HepG2 (cell line): ENCODE data around the gene HLA-DOA. TPM values are rescaled to one million over a fixed set of nuclear protein-coding genes. Genes with fewer than 3 reads are reported as not detected.

Experiments
- ATAC-seq: fragments of 200-7000 bp; cut with Tn5 transposase; 3 replicates; pipeline ENCODE4 v1.9.1; 2020; ENCODE audit warnings: mild to moderate bottlenecking, moderate library complexity
- BruUV-seq: library from RNA; stranded (reverse); fragments of 400-500 nt; replicated peaks from 2 replicates; lab custom pipeline; 2021; lab: Mats Ljungman, UMichigan
- CTCF ChIA-PET: fragments of 300-600 bp; formaldehyde crosslinking; extraction: SDS; loops from one replicate; lab custom pipeline; 2021; ENCODE audit warnings: low total read pairs, inconsistent platforms, low intra/inter-chr PET ratio; lab: Yijun Ruan, JAX
- POLR2A ChIA-PET: fragments of 350-600 bp; sonication (Branson Sonifier 250); formaldehyde crosslinking; loops from one replicate; lab custom pipeline; 2020; ENCODE audit warnings: antibody characterized with exemption, inconsistent platforms; lab: Yijun Ruan, JAX
- DNase-seq: peaks from one replicate; pipeline ENCODE4 v3.0.0-alpha.2; 2015; ENCODE audit warnings: low spot score
- FAIRE-seq: peaks from 3 replicates; lab custom pipeline; 2011; peaks lifted over from hg19 to GRCh38; lab: Jason Lieb, UNC
- H2AFZ ChIP-seq: one replicate; pipeline ENCODE4 v1.6.1; 2011; ENCODE audit warnings: low read length, inconsistent platforms
- H3K27ac ChIP-seq: fragments of 300-600 bp; 3 replicates; pipeline ENCODE4 v1.8.0; 2011; ENCODE audit warnings: mixed run types, mild to moderate bottlenecking, mixed read lengths, low read length, inconsistent platforms; ENCODE audit not compliant: insufficient read depth; ENCODE audit errors: extremely low read length
- H3K27me3 ChIP-seq, 2 experiments: fragments of 200-600 bp in 1 of 2; 2 replicates in 1 of 2; 3 replicates in 1 of 2; pipeline versions ENCODE4 v1.6.0 to v1.8.0; 2011; ENCODE audit warnings: low read length in 2 of 2, mild to moderate bottlenecking in 2 of 2, moderate library complexity in 2 of 2, inconsistent platforms in 1 of 2; ENCODE audit not compliant: insufficient read depth in 2 of 2, control insufficient read depth in 1 of 2
- H3K36me3 ChIP-seq, 2 experiments: fragments of 200-600 bp in 1 of 2; replicated peaks in 1 of 2; 2 replicates in 1 of 2; 3 replicates in 1 of 2; pipeline versions ENCODE4 v1.5.1 to v1.8.0; 2011; ENCODE audit warnings: low read length in 2 of 2, inconsistent platforms in 1 of 2; ENCODE audit not compliant: insufficient read depth in 2 of 2, control insufficient read depth in 1 of 2
- H3K4me1 ChIP-seq: 2 replicates; pipeline ENCODE4 v1.5.1; 2012; ENCODE audit warnings: low read length, inconsistent platforms; ENCODE audit not compliant: insufficient read depth
- H3K4me2 ChIP-seq: 2 replicates; pipeline ENCODE4 v1.6.0; 2011; ENCODE audit warnings: low read depth, low read length, inconsistent platforms
- H3K4me3 ChIP-seq, 3 experiments: fragments of 200-600 bp in 1 of 3; sonication (generic), shearing (Covaris generic) in 1 of 3; replicated peaks in 1 of 3; 2 replicates each; pipeline ENCODE4 v1.5.1; 2011 to 2016; ENCODE audit warnings: low read length in 3 of 3, inconsistent platforms in 2 of 3, low read depth in 2 of 3, mild to moderate bottlenecking in 2 of 3, control low read depth in 1 of 3, mixed read lengths in 1 of 3; ENCODE audit not compliant: insufficient read depth in 1 of 3
- H3K79me2 ChIP-seq: one replicate; pipeline ENCODE4 v1.6.1; 2011; ENCODE audit warnings: low read length, inconsistent platforms; ENCODE audit not compliant: insufficient read depth
- H3K9ac ChIP-seq: 2 replicates; pipeline ENCODE4 v1.6.0; 2011; ENCODE audit warnings: mild to moderate bottlenecking, low read depth, low read length, inconsistent platforms; ENCODE audit not compliant: insufficient read depth
- H3K9me3 ChIP-seq: 2 replicates; pipeline ENCODE4 v1.5.1; 2012; ENCODE audit warnings: mild to moderate bottlenecking, low read length
- H4K20me1 ChIP-seq: 2 replicates; pipeline ENCODE4 v1.6.0; 2011; ENCODE audit warnings: inconsistent platforms, mild to moderate bottlenecking, low read length, moderate library complexity; ENCODE audit not compliant: insufficient read depth
- ASH2L ChIP-seq: fragments of 300-600, 200-600 bp; sonication (generic); IDR thresholded peaks from 2 replicates; pipeline ENCODE4 v1.7.0; 2017; ENCODE audit warnings: low read depth, mild to moderate bottlenecking, moderate library complexity, mixed read lengths, low read length; ENCODE audit not compliant: insufficient read length
- ATAD3A ChIP-seq: sonication (generic); formaldehyde crosslinking; IDR thresholded peaks from 2 replicates; pipeline ENCODE4 v1.4.0; 2020; ENCODE audit warnings: missing genetic modification reagents
- BCLAF1 ChIP-seq: fragments of 450-650 bp; IDR thresholded peaks from 2 replicates; pipeline ENCODE4 v1.6.1; 2017; ENCODE audit warnings: mild to moderate bottlenecking
- FOXP4 ChIP-seq: sonication (generic); formaldehyde crosslinking; IDR thresholded peaks from 2 replicates; pipeline ENCODE4 v1.4.0; 2020; ENCODE audit warnings: missing genetic modification reagents
- HOMEZ ChIP-seq: IDR thresholded peaks from 2 replicates; pipeline ENCODE4 v1.6.1; 2016; ENCODE audit warnings: low read depth
- KDM2A ChIP-seq: sonication (generic); formaldehyde crosslinking; IDR thresholded peaks from 2 replicates; pipeline ENCODE4 v1.4.0; 2020; ENCODE audit warnings: low read depth, missing genetic modification reagents, borderline replicate concordance
- POLR2A ChIP-seq, 2 experiments: IDR thresholded peaks; 2 replicates each; pipeline ENCODE4 v1.6.1; 2011; ENCODE audit warnings: low read depth in 2 of 2, low read length in 2 of 2, mild to moderate bottlenecking in 1 of 2, moderate library complexity in 1 of 2; ENCODE audit not compliant: insufficient read depth in 1 of 2
- POLR2AphosphoS2 ChIP-seq: IDR thresholded peaks from 2 replicates; pipeline ENCODE4 v1.6.1; 2011; ENCODE audit warnings: low read depth, low read length, improper control_type of control experiment
- POLR2G ChIP-seq: fragments of 200-400 bp; formaldehyde crosslinking; IDR thresholded peaks from 2 replicates; pipeline ENCODE4 v1.6.1; 2018; ENCODE audit warnings: mild to moderate bottlenecking, low read depth, low read length, moderate library complexity
- RBM22 ChIP-seq: fragments of 200-400 bp; formaldehyde crosslinking; optimal IDR thresholded peaks from 2 replicates; pipeline ENCODE3; 2017; ENCODE audit warnings: mild to moderate bottlenecking, low read length, moderate library complexity
- REL ChIP-seq: sonication (generic); formaldehyde crosslinking; conservative IDR thresholded peaks from 2 replicates; pipeline ENCODE4 v1.8.0; 2022; ENCODE audit warnings: mild to moderate bottlenecking, missing genetic modification reagents, moderate library complexity
- ZNF598 ChIP-seq: sonication (generic); formaldehyde crosslinking; IDR thresholded peaks from 2 replicates; pipeline ENCODE4 v1.5.1; 2020; ENCODE audit warnings: mild to moderate bottlenecking, missing genetic modification reagents, borderline replicate concordance
- ZNF644 ChIP-seq: IDR thresholded peaks from 2 replicates; pipeline ENCODE4 v1.6.1; 2016; ENCODE audit warnings: low read depth
- WGBS: methylation state at CpG from one replicate; pipeline ENCODE4 v1.1.6; 2017; ENCODE audit warnings: low lambda C conversion rate; 5-methylcytosine and 5-hydroxymethylcytosine counted together
- in situ Hi-C: cut with HindIII; loops from 2 replicates; pipeline ENCODE4 v1.10.0; 2017; ENCODE audit warnings: low pct_unique_long_range_greater_than_20kb; ENCODE audit not compliant: extremely low pct_ligation_motif_present
- intact Hi-C: fragments of 100-400 bp; cut with micrococcal nuclease; formaldehyde crosslinking; loops from one replicate; pipeline ENCODE4 v1.10.0; 2022; ENCODE audit not compliant: unreplicated experiment
- polyA plus RNA-seq, 8 experiments: library from polyadenylated mRNA; depleted of rRNA in 3 of 8; stranded (reverse) in 7 of 8; unstranded in 1 of 8; fragments of >200 nt; fragmentation: Illumina TruSeq in 4 of 8; extraction: Trizol in 4 of 8; gene quantifications; 2 replicates each; pipeline versions ENCODE4 v1.2.1 to v1.2.3, GENCODE V29; 2011 to 2016; ENCODE audit warnings: low read depth in 4 of 8, missing spikeins in 1 of 8, mixed read lengths in 1 of 8; ENCODE audit not compliant: insufficient read depth in 1 of 8
- total RNA-seq, 5 experiments: library from RNA; depleted of rRNA; stranded (reverse); fragments of >200 nt; fragmentation: Illumina TruSeq; extraction: Trizol; gene quantifications; 2 replicates each; pipeline ENCODE4 v1.2.3, GENCODE V29; 2016; ENCODE audit warnings: low read depth in 1 of 5

The HLA-DOA gene
- total and polyA plus RNA-seq, 2 of the 13 experiments (the other 11 are each of a cell fraction or from before 2014, with no cell fraction given), result 0.03 to 0.09 TPM

GRCh38 chr6:32982084-32982701, 27.2 kb downstream of the HLA-DOA start (continued):
- TF ChIP-seq BCLAF1, result no peak
- no peak for TF ChIP-seq HOMEZ (CRISPR knock-in tag)
- no peak for TF ChIP-seq ZNF644 (CRISPR knock-in tag)

GRCh38 chr6:32980488-32981038, 28.8 kb downstream of the HLA-DOA start:
- Histone ChIP-seq H3K27ac (no peak overlapping the region), H3K36me3 (peaks cover 41 to 55% of the 10 kb centered on the region in 2 experiments), H2AFZ (no peak overlapping the region), H4K20me1 (peaks cover 71% of the 10 kb centered on the region), H3K9ac (no peak overlapping the region), H3K27me3 (no peaks in the 10 kb centered on the region), H3K4me2 (no peak overlapping the region), H3K4me3 (no peak overlapping the region), H3K79me2 (peaks cover 21% of the 10 kb centered on the region), H3K9me3 (no peaks in the 10 kb centered on the region), H3K4me1 (peaks cover 31% of the 10 kb centered on the region)
- WGBS, result 83% methylated on average over 11 of the region's 11 CpGs
- CTCF ChIA-PET, result interaction anchor here (7.2 kb wide), 1 partner anchor 47 kb away, joined by 103 read pairs; no protein-coding TSS in a partner anchor
- intact Hi-C loops, result no loop called here
- ATAC-seq, result no peak
- no peak for FAIRE-seq
- in situ Hi-C loops, result loop anchor here (5.0 kb wide), 1 partner anchor 43 kb away; no protein-coding TSS in a partner anchor
- TSS peak; percentile 1 for BruUV-seq
- DNase-seq, result no peak
- POLR2A ChIA-PET, result interaction anchor here (1.0 to 10.2 kb wide), 7 partner anchors 9 to 268 kb away, joined by 3 to 305 read pairs (median 6); partner anchors contain the start of genes BRD2, HLA-DMA and TAP2
- TF ChIP-seq FOXP4, result no peak
- peak; percentile 63 for TF ChIP-seq POLR2G
- no peak for TF ChIP-seq REL (CRISPR knock-in tag)
- no peak for TF ChIP-seq ZNF598 (CRISPR knock-in tag)
- no peak for TF ChIP-seq ATAD3A (CRISPR knock-in tag)
- peak in 1 of 2 experiments; percentile 43; a peak in 2 of 4 replicates for TF ChIP-seq POLR2A (IDR thresholded peaks at IDR 0.05; ENCODE audit: insufficient read depth in 1 of 2, low read depth in 2 of 2, low read length in 2 of 2)
- 0 out of 2 replicates have a peak, but pooled peaks have one; percentile 6 for TF ChIP-seq KDM2A
- TF ChIP-seq ASH2L, result no peak
- peak; percentile 73 for TF ChIP-seq POLR2AphosphoS2
- peak; percentile 89 for TF ChIP-seq RBM22
